Smooth muscle cell (in vitro differentiated cells): ENCODE data around the gene ANKRD11. TPM values are rescaled to one million over a fixed set of nuclear protein-coding genes. Genes with fewer than 3 reads are reported as not detected.

Experiments
- DNase-seq: peaks from one replicate; lab custom pipeline; 2025; ENCODE audit not compliant: unreplicated experiment; lab: John Stamatoyannopoulos, UW
- H2AFZ ChIP-seq: fragments of 200-600 bp; sonication (generic); 2 replicates; pipeline ENCODE4 v1.6.0; 2016; ENCODE audit warnings: antibody characterized with exemption, low read depth, mild to moderate bottlenecking
- H3F3A ChIP-seq: fragments of 200-600 bp; sonication (generic); 2 replicates; pipeline ENCODE4 v1.6.0; 2017; ENCODE audit warnings: antibody characterized with exemption, low read depth
- H3K27ac ChIP-seq: fragments of 200-600 bp; sonication (generic); 2 replicates; pipeline ENCODE4 v1.5.1; 2016; ENCODE audit warnings: low read depth, mild to moderate bottlenecking
- H3K27me3 ChIP-seq: fragments of 200-600 bp; sonication (generic); 2 replicates; pipeline ENCODE4 v1.6.1; 2016; ENCODE audit warnings: low read depth, mild to moderate bottlenecking
- H3K36me3 ChIP-seq: fragments of 200-600 bp; sonication (generic); 2 replicates; pipeline ENCODE4 v1.5.1; 2016; ENCODE audit warnings: low read depth
- H3K4me1 ChIP-seq: fragments of 200-600 bp; sonication (generic); 2 replicates; pipeline ENCODE4 v1.5.1; 2016; ENCODE audit warnings: low read depth
- H3K4me2 ChIP-seq: fragments of 200-600 bp; sonication (generic); 2 replicates; pipeline ENCODE4 v1.6.0; 2016; ENCODE audit warnings: mild to moderate bottlenecking
- H3K4me3 ChIP-seq: fragments of 200-600 bp; sonication (generic); 2 replicates; pipeline ENCODE4 v1.5.1; 2016; ENCODE audit warnings: mild to moderate bottlenecking
- H3K79me2 ChIP-seq: fragments of 200-600 bp; sonication (generic); 2 replicates; pipeline ENCODE4 v1.6.0; 2016; ENCODE audit warnings: low read depth, mild to moderate bottlenecking
- H3K9ac ChIP-seq: fragments of 200-600 bp; sonication (generic); 2 replicates; pipeline ENCODE4 v1.6.0; 2016; ENCODE audit warnings: low read depth
- H3K9me3 ChIP-seq: fragments of 200-600 bp; sonication (generic); replicated peaks from 2 replicates; pipeline ENCODE4 v1.5.1; 2016; ENCODE audit warnings: low read depth
- H4K20me1 ChIP-seq: fragments of 200-600 bp; sonication (generic); 2 replicates; pipeline ENCODE4 v1.6.0; 2016; ENCODE audit warnings: low read depth
- WGBS: methylation state at CpG from one replicate; pipeline ENCODE4 v1.1.7; 2016; ENCODE audit warnings: low lambda C conversion rate; 5-methylcytosine and 5-hydroxymethylcytosine counted together
- polyA plus RNA-seq: library from polyadenylated mRNA; unstranded; fragments of >200 nt; fragmentation: Nextera tagmentation; extraction: Ambion mirVana; gene quantifications from 2 replicates; pipeline ENCODE4 v1.2.1, GENCODE V29; 2016
- total RNA-seq: library from RNA; depleted of rRNA; stranded (reverse); fragments of >200 nt; gene quantifications from 2 replicates; pipeline ENCODE4 v1.2.3, GENCODE V29; 2014
- TF ChIP-seq, protein P1 (sequence below): fragments of 200-600 bp; sonication (generic); IDR thresholded peaks from 2 replicates; pipeline ENCODE4 v1.5.1; 2017; ENCODE audit warnings: borderline replicate concordance, mild to moderate bottlenecking, antibody characterized with exemption; ENCODE audit not compliant: insufficient read depth, poor library complexity, severe bottlenecking

The ANKRD11 gene
- total and polyA plus RNA-seq, 2 experiments from 2014 or later: 31.5 to 105 TPM

DNA sequence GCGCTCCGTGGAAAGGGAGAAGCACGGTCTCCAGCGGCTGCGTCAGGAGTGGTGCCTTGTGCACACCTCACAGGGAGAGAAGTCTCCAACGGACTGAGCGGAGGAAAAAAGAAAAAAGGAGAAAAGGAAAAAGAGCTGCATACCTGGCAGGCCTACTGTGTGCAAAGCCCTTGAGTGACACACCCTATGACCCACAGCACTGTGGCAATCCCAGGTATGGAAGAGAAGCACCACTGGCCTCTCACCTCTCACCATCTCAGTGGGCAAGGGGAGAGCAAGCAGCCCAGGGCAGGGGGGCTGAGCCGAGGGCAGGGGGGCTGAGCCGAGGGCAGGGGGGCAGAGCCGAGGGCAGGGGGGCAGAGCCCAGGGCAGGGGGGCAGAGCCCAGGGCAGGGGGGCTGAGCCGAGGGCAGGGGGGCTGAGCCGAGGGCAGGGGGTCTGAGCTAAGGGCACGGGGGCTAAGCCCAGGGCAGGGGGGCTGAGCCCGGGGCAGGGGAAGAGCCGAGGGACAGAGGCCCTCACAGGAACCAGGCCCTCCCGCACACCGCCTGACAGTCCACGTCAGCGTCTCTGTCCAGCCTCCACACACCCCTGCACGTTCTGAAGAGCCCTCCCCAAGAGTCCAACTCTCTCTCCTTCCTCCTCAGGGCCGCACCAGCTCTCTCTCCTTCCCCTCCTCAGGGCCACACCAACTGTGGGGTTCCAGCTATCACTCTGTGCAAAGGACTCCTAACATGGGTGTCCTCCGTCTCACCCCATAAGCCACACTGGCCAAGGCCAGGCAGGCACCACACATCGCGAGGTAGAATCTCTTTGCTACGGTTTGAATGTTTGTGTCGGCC lies 167.0 kb downstream of the ANKRD11 start:
- DNase-seq: no peak
- H3K27me3 ChIP-seq: no peaks in the 10 kb centered on the region
- peak overlapping the region; percentile 69 for H3K27ac ChIP-seq
- H3K79me2 ChIP-seq: peaks cover 89% of the 10 kb centered on the region
- H4K20me1 ChIP-seq: peaks cover 98% of the 10 kb centered on the region
- WGBS: 93% methylated on average over 16 of the region's 26 CpGs
- no peaks in the 10 kb centered on the region for H3K9me3 ChIP-seq
- H3K4me3 ChIP-seq: no peak overlapping the region
- H3K4me2 ChIP-seq: no peak overlapping the region
- TF ChIP-seq, protein P1, sequence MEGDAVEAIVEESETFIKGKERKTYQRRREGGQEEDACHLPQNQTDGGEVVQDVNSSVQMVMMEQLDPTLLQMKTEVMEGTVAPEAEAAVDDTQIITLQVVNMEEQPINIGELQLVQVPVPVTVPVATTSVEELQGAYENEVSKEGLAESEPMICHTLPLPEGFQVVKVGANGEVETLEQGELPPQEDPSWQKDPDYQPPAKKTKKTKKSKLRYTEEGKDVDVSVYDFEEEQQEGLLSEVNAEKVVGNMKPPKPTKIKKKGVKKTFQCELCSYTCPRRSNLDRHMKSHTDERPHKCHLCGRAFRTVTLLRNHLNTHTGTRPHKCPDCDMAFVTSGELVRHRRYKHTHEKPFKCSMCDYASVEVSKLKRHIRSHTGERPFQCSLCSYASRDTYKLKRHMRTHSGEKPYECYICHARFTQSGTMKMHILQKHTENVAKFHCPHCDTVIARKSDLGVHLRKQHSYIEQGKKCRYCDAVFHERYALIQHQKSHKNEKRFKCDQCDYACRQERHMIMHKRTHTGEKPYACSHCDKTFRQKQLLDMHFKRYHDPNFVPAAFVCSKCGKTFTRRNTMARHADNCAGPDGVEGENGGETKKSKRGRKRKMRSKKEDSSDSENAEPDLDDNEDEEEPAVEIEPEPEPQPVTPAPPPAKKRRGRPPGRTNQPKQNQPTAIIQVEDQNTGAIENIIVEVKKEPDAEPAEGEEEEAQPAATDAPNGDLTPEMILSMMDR: no peak
- H3F3A ChIP-seq: peaks cover 29% of the 10 kb centered on the region
- H3K36me3 ChIP-seq: no peaks in the 10 kb centered on the region
- no peak overlapping the region for H2AFZ ChIP-seq
- peaks cover 47% of the 10 kb centered on the region for H3K4me1 ChIP-seq
- H3K9ac ChIP-seq: no peak overlapping the region

DNA sequence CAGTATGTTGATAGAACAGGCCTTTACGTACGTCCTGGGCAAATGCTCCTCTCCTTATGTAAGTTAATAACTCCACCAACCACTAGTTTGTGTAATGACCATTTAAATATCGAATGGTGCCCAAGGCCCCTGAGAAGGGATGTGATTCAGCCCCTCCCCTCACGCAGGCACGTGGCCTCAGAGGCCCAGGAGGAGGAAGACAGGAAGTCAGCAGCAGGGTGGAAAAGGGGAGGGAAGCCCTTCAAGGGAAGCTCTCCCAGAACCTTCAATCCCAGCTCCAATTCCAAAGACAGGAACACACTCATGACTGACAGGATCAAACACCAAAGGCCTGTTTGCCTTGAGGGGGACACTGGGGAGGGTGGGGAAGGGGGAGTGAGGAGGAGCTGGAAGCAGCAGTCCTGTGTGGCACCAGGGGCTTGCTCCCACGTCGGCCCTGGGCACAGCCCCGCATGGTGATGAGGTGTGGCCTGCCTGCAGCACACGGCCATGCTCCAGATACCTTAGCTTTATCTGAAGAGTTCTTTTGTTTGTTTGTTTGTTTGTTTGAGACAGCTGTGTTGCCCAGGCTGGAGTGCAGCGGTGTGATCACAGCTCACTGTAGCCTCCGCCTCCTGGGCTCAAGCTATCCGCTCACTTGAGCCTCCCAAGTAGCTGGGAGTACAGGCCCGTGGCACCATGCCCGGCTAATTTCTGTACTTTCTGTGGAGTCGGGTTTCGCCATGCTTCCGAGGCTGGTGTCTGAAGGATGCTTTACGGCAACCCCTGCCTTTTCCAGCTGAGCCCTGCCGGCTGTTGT lies 167.8 kb downstream of the ANKRD11 start:
- Histone ChIP-seq H3K4me1 (peaks cover 47% of the 10 kb centered on the region), H4K20me1 (peaks cover 98% of the 10 kb centered on the region), H3K27me3 (no peaks in the 10 kb centered on the region), H3K36me3 (no peaks in the 10 kb centered on the region), H3K4me3 (no peak overlapping the region), H3K79me2 (peaks cover 89% of the 10 kb centered on the region), H3K27ac (peak overlapping the region; percentile 69), H3K4me2 (peak overlapping the region; percentile 42), H2AFZ (no peak overlapping the region), H3K9me3 (no peaks in the 10 kb centered on the region), H3F3A (peaks cover 29% of the 10 kb centered on the region), H3K9ac (peak overlapping the region; percentile 15)
- TF ChIP-seq, protein P1: no peak
- no peak for DNase-seq
- 51% methylated on average over 19 of the region's 19 CpGs for WGBS

GRCh38 chr16:89320782-89321501 lies 169.4 kb downstream of the ANKRD11 start:
- Histone ChIP-seq H2AFZ (no peak overlapping the region), H3K36me3 (no peaks in the 10 kb centered on the region), H3K79me2 (peaks cover 89% of the 10 kb centered on the region), H3F3A (peaks cover 29% of the 10 kb centered on the region), H3K4me1 (peaks cover 38% of the 10 kb centered on the region), H3K27me3 (no peaks in the 10 kb centered on the region), H4K20me1 (peaks cover 98% of the 10 kb centered on the region), H3K9ac (no peak overlapping the region), H3K27ac (peak overlapping the region; percentile 92), H3K9me3 (no peaks in the 10 kb centered on the region), H3K4me2 (peak overlapping the region; percentile 78), H3K4me3 (no peak overlapping the region)
- WGBS: 50% methylated on average over 24 of the region's 30 CpGs
- TF ChIP-seq, protein P1: no peak
- no peak for DNase-seq
